Subcutaneous abdominal adipose tissue (tissue), 5 donors: Measurements from ENCODE around the gene SIX1.

Experiments used
- H3K27ac ChIP-seq: one replicate; pipeline ENCODE4 v1.7.0; 2013; ENCODE audit warnings: low read depth, mild to moderate bottlenecking, inconsistent platforms, low read length, moderate library complexity
- H3K27me3 ChIP-seq, 5 donors: one replicate each; pipeline ENCODE4 v1.7.0; 2013; ENCODE audit warnings: low read length in 5 of 5, inconsistent platforms in 1 of 5; ENCODE audit not compliant: control insufficient read depth in 5 of 5, insufficient read depth in 4 of 5
- H3K36me3 ChIP-seq, 5 donors: one replicate each; pipeline ENCODE4 v1.7.0; 2013; ENCODE audit warnings: low read length in 5 of 5; ENCODE audit not compliant: control insufficient read depth in 5 of 5, insufficient read depth in 5 of 5
- H3K4me1 ChIP-seq, 5 donors: one replicate each; pipeline ENCODE4 v1.7.0; 2013; ENCODE audit warnings: low read length in 5 of 5, mild to moderate bottlenecking in 3 of 5, moderate library complexity in 1 of 5; ENCODE audit not compliant: control insufficient read depth in 5 of 5, insufficient read depth in 5 of 5
- H3K4me3 ChIP-seq, 5 donors: one replicate each; pipeline ENCODE4 v1.7.0; 2013; ENCODE audit warnings: low read length in 5 of 5, low read depth in 1 of 5
- H3K9ac ChIP-seq, 5 donors: one replicate each; pipeline ENCODE4 v1.7.0; 2013; ENCODE audit warnings: low read length in 5 of 5, mild to moderate bottlenecking in 4 of 5, moderate library complexity in 3 of 5
- H3K9me3 ChIP-seq, 5 donors: one replicate each; pipeline ENCODE4 v1.7.0; 2013; ENCODE audit warnings: low read length in 5 of 5; ENCODE audit not compliant: control insufficient read depth in 5 of 5
- donor health status: healthy.
- donor health status: healthy.
- donor health status: healthy.
- donor health status: healthy.
- donor health status: healthy.

The SIX1 gene

DNA sequence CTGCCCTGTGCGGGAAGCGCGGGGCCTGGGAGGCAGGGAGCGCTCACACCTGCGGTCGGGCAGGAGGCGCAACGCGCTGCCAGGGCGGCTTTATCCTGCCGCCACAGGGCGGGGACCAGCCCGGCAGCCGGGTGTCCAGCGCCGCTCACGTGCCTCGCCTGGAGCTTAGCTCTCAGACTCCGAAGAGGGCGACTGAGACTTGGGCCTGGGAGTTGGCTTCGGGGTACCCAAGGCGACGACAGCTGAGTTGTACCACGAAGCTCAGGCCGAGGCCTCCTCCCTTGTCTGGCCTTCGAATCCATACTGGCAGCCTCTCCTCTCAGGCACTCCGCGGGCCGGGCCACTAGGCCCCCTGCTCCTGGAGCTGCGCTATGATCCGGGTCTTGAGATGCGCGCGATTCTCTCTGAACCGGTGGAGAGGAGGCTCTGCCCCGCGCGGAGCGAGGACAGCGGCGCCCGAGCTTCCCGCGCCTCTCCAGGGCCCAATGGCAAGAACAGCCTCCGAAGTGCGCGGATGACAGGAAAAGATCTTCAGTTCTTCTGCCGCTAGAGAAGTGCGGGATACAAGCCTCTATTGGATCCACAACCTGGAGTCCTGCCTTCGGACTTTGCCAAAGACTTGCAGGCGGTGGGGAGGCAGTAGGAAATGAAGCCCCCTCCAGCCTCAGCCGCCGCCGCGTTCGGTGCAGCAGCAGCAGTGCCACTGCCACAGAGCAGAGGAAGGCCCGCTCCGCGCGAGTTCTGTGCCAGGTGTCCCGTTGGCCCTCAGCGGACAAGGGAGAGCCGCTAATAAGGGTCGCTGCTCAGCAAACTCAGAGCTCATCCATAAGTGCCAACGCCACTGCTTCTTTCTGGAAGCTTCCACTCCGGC lies 6.8 kb downstream of the SIX1 start:
- peaks cover 7 to 71% (median 49%) of the 10 kb centered on the region in 5 donors for H3K27me3 ChIP-seq
- peaks cover 4 to 72% (median 55%) of the 10 kb centered on the region in 5 donors for H3K4me1 ChIP-seq
- H3K36me3 ChIP-seq: no peaks in the 10 kb centered on the region
- H3K4me3 ChIP-seq: peak overlapping the region in 3 of 5 donors; percentile 6 to 34 (median 31)
- peaks cover 0 to 2% (median 0%) of the 10 kb centered on the region in 5 donors for H3K9me3 ChIP-seq
- H3K27ac ChIP-seq: peak overlapping the region; percentile 88
- peak overlapping the region in 2 of 5 donors; percentile 41 to 43 for H3K9ac ChIP-seq

DNA sequence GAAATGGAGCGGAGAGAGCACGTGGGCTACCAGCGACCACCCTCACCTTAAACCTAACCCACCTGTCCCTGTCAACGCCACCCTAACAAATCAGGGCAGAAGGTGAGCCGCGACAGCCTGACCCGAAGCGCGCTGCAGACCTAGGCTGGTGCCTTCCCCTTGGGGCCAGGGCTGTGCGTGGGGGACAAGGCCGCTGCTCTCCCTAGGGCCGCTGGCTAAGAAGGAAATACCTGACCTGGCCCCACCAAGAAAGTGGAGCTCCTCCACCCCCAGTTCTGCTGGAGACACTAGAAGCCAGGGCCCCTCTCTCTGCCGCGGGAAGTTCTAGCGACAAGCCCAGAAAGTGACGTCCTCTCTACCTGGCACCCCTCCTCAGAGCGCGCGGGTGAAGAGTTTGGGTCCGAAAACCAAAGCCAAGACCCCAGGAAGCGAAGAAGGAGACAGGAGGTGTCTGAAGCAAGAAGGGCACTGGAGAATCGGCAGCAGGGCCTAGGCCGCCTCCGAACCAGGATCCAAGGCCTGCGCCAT lies 7.5 kb downstream of the SIX1 start:
- peaks cover 4 to 69% (median 54%) of the 10 kb centered on the region in 5 donors for H3K4me1 ChIP-seq
- H3K9ac ChIP-seq: no peak overlapping the region
- peaks cover 0 to 2% (median 0%) of the 10 kb centered on the region in 5 donors for H3K9me3 ChIP-seq
- H3K27me3 ChIP-seq: peaks cover 7 to 72% (median 46%) of the 10 kb centered on the region in 5 donors
- H3K4me3 ChIP-seq: peak overlapping the region in 1 of 5 donors; percentile 34
- no peaks in the 10 kb centered on the region for H3K36me3 ChIP-seq
- no peak overlapping the region for H3K27ac ChIP-seq

DNA sequence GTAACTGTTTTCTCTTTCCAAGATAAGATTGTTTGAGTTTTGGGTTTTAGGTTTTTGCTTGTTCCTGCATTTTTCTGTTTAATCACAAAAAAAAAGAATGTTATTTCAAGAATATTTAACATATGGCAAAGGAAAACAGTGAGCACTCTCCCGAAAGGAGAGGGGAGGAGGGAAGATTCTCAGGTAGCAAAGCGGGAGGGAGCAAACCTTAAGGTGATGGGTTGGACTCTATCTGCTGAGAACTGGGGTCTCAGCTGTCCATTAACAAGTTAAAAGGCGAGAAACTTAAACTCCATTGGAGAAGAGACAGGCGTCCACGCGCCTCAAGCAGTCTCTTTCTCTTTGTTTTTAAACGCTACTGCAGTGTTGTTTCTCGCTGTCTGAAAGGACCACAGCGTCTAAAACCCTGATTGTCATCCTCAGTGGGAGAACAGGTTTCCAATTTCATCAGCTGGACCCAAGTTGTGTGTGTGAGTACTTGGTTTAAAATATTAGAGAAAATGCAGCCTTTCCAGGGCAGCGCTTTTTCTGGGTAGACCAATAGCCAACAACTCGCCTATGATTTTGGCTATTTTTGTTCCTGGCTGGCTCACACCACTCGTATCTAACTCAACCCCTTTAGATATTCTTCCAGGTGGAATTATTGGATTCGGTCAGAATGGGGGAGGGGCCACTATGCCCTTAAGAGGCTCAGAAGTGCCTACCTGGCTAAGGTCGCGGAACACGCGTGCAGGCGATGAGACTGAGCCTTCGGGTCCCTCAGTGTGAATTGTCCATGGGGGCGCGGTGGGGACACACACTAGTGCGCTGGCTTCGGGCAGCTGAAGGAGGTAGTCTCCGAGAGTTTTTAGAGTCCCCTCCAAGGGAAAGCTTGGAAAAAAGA lies 8.2 kb downstream of the SIX1 start:
- Histone ChIP-seq H3K27ac (no peak overlapping the region), H3K27me3 (peaks cover 7 to 67% (median 43%) of the 10 kb centered on the region in 5 donors), H3K4me3 (no peak overlapping the region), H3K4me1 (peaks cover 4 to 63% (median 48%) of the 10 kb centered on the region in 5 donors), H3K36me3 (no peaks in the 10 kb centered on the region), H3K9ac (no peak overlapping the region), H3K9me3 (peaks cover 0 to 2% (median 0%) of the 10 kb centered on the region in 5 donors)

DNA sequence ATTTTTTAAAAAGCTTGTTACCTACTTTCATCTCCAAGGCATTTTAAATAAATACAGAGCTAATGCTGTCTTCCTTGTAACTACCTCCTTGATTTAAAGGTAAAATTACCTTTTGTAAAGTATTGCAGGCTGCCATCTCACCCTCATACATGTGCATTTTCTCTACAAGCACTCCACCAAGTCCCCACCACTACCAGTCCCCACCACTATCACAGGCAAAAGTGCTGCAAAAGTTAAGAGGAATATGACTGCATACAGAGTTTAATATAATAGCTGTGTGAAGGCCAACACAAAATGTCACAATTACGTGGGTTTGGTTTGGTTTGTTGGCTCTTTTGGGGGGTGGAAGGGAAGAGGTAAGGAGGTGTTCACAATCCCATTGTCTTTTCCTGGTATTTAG lies 9.6 kb downstream of the SIX1 start:
- Histone ChIP-seq H3K27ac (no peak overlapping the region), H3K9ac (no peak overlapping the region), H3K4me3 (no peak overlapping the region), H3K9me3 (peaks cover 0 to 2% (median 0%) of the 10 kb centered on the region in 5 donors), H3K36me3 (no peaks in the 10 kb centered on the region), H3K27me3 (peaks cover 7 to 58% (median 47%) of the 10 kb centered on the region in 5 donors), H3K4me1 (peaks cover 4 to 51% (median 45%) of the 10 kb centered on the region in 5 donors)

DNA sequence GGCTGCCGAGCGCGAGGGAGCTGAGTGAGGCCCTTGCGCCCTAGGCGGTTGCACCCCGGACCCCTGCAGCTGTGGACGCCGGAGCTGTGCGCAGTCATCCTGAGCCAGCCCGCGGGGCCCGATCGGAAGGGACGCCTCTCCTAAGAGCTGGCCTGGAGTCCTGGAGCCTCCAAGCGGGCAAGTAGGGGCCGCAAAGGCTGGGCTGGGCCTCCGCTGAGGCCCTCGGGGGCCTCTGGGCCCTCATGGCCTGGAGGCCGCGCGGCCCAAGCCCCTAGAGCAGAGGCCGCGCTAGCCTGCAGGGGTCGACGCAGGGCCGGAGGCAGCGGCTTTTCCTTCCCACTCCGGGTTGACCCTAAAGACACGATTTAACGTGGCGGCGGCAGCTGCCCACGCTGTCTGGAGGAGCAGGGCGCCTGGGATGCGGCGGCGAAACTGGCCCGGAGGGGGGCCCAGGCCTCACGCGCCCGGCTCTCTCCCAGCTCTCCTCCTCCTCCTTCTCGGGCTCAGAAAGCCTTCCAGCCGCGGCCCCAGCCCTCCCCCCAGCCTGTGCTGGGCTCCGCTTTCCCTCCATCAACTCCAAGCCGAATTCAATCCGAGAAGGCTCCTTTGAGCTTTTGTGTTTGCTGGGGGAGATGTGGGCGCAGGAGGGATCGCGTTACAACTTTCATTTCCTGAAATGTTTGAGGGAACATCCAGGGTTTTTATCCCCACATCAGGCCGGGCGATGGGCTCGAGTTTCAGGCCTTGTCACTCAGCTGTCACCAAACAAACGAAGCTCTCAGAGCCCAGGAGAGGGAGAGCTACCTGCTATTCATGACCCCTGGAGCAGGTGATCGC lies 11.6 kb downstream of the SIX1 start:
- peak overlapping the region; percentile 37 for H3K27ac ChIP-seq
- peak overlapping the region; percentile 39 to 61 (median 42) for H3K4me3 ChIP-seq
- H3K9ac ChIP-seq: peak overlapping the region in 2 of 5 donors; percentile 48 to 81
- H3K27me3 ChIP-seq: peaks cover 7 to 45% (median 33%) of the 10 kb centered on the region in 5 donors
- peaks cover 4 to 31% (median 26%) of the 10 kb centered on the region in 5 donors for H3K4me1 ChIP-seq
- peaks cover 0 to 2% (median 0%) of the 10 kb centered on the region in 5 donors for H3K9me3 ChIP-seq
- H3K36me3 ChIP-seq: no peaks in the 10 kb centered on the region

DNA sequence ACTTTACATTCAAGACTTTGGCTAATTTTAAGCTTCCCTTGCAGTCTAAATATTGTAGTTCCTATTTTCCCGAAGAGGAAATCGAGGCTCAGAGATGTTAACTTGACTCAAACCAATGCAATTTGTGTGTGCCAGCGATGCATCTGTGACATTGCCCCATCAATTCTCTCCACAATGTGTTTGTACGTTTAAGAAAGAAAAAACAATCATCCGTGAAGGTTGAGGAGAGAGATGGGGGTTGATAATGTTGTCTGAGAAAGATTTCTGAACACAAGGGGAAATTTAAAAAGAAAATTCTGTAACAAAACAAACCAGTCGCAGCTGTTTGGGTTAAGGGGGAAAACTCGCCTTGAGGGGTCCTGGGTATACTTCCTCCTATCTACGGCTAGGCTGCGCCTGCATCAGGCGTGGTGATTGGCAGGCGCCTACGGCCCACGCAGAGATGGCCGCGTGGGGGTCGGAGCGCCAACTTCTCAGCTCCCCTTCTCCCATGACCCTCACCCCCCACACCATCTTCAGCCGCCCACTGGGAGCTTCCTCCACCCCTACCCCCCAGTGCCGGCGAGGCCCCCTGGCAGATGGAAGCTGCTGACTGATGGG lies 12.3 kb downstream of the SIX1 start:
- H3K9ac ChIP-seq: peak overlapping the region in 2 of 5 donors; percentile 48 to 81
- no peaks in the 10 kb centered on the region for H3K36me3 ChIP-seq
- H3K9me3 ChIP-seq: peaks cover 0 to 2% (median 0%) of the 10 kb centered on the region in 5 donors
- peaks cover 3 to 37% (median 26%) of the 10 kb centered on the region in 5 donors for H3K27me3 ChIP-seq
- peak overlapping the region in 1 of 5 donors; percentile 60 for H3K4me3 ChIP-seq
- H3K27ac ChIP-seq: no peak overlapping the region
- H3K4me1 ChIP-seq: peaks cover 4 to 24% (median 19%) of the 10 kb centered on the region in 5 donors

DNA sequence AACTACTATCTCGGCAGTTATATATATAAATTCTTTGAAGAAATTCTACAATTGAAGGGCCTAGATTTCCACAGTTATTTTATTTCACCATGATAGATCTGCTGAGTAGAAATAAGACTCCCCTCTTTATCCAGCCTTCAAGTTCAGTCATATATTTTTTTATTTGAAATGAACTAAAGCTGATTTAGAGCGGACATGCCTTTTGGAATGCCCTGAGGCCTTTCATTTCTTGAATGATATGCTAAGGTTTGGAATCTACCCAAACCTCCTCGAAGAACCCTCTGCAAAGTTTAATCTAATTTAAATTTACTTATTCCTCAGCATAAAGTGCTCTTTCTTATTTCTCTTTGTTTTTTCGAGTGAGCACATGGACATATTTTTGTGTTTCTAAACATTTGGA lies 15.1 kb downstream of the SIX1 start:
- Histone ChIP-seq H3K4me1 (peaks cover 4 to 13% (median 13%) of the 10 kb centered on the region in 5 donors), H3K36me3 (no peaks in the 10 kb centered on the region), H3K9ac (no peak overlapping the region), H3K27ac (no peak overlapping the region), H3K4me3 (no peak overlapping the region), H3K9me3 (no peaks in the 10 kb centered on the region), H3K27me3 (peaks cover 0 to 21% (median 6%) of the 10 kb centered on the region in 5 donors)

DNA sequence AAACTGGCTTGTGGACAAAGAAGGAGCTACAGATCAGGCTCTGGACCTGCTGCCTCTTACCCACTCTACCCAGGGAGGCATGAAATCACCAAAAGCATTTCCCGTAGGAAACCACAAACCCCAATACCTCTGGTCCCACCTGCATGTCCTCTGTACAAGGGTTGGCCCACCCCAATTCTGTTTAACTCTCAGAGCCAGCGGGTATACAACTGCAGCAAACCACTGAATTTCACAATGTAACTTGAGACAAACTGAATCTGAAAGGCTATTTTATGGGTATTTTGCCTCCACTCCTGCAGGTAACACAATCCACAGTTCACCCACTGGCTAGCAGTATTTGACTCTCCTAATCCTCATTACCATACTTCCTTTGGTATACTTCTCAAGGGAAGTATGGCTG lies 16.5 kb downstream of the SIX1 start:
- H3K4me3 ChIP-seq: no peak overlapping the region
- no peak overlapping the region for H3K27ac ChIP-seq
- no peaks in the 10 kb centered on the region for H3K36me3 ChIP-seq
- H3K4me1 ChIP-seq: peaks cover 0 to 8% (median 6%) of the 10 kb centered on the region in 5 donors
- H3K9me3 ChIP-seq: no peaks in the 10 kb centered on the region
- no peak overlapping the region for H3K9ac ChIP-seq
- peaks cover 0 to 15% (median 2%) of the 10 kb centered on the region in 5 donors for H3K27me3 ChIP-seq

DNA sequence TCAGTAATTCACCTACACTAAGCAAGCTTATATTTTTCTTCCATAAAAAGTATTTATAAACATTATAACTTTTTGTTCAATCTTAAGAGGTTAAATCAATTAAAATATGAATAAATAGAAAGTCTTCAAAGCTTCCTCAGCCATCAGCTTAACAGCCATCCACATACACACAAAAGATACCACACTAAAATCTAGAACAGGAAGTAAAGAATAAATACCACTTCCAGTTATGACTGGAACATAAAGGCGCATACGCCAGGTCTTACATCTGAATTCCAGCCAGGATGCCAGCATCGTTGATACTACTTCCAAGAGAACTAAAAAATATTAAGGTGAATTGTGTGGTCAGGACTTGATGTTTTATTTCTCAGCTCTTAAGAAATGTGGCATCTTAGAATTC lies 17.0 kb downstream of the SIX1 start:
- Histone ChIP-seq H3K9ac (no peak overlapping the region), H3K4me1 (peaks cover 0 to 3% (median 1%) of the 10 kb centered on the region in 5 donors), H3K4me3 (no peak overlapping the region), H3K9me3 (no peaks in the 10 kb centered on the region), H3K36me3 (no peaks in the 10 kb centered on the region), H3K27me3 (peaks cover 0 to 10% (median 2%) of the 10 kb centered on the region in 5 donors), H3K27ac (no peak overlapping the region)
